Measurements from ENCODE around the gene CD200.
"Not testable (repeated sequence)": the region's sequence is repeated elsewhere in the genome, so short reads cannot be mapped to it uniquely, and the experiment has no call there.

The CD200 gene

GRCh38 chr3:112360561-112360960, 27.6 kb downstream of the CD200 start:
- no peak for DNase-seq (ENCODE audit: low spot score)

- no peak for DNase-seq (ENCODE audit: low spot score)
Measured at GRCh38 chr3:112362221-112362620, 29.3 kb downstream of the CD200 start.

- no peak for DNase-seq (ENCODE audit: low spot score)
Measured at GRCh38 chr3:112364291-112364690, 31.3 kb downstream of the CD200 start.

GRCh38 chr3:112365035-112365434, 32.1 kb downstream of the CD200 start:
- no peak for DNase-seq (ENCODE audit: low spot score)

GRCh38 chr3:112365636-112366035, 32.7 kb downstream of the CD200 start:
- no peak for DNase-seq (ENCODE audit: low spot score)

GRCh38 chr3:112366522-112366921, 33.6 kb downstream of the CD200 start:
- no peak for DNase-seq (ENCODE audit: low spot score)

GRCh38 chr3:112371569-112371968, 38.6 kb downstream of the CD200 start:
- DNase-seq (ENCODE audit: low spot score) = no peak

- no peak for DNase-seq (ENCODE audit: low spot score)
Measured at GRCh38 chr3:112372396-112372795, 39.4 kb downstream of the CD200 start.

GRCh38 chr3:112373476-112373875, 40.5 kb downstream of the CD200 start:
- DNase-seq (ENCODE audit: low spot score) = no peak

GRCh38 chr3:112373924-112374323, 41.0 kb downstream of the CD200 start:
- DNase-seq (ENCODE audit: low spot score) = no peak

GRCh38 chr3:112374333-112374734, 41.4 kb downstream of the CD200 start:
- DNase-seq (ENCODE audit: low spot score) = no peak

GRCh38 chr3:112375117-112375516, 42.2 kb downstream of the CD200 start:
- no peak for DNase-seq (ENCODE audit: low spot score)

GRCh38 chr3:112376241-112376911, 43.4 kb downstream of the CD200 start:
- DNase-seq (ENCODE audit: low spot score) = no peak

GRCh38 chr3:112376992-112377391, 44.0 kb downstream of the CD200 start:
- DNase-seq (ENCODE audit: low spot score) = peak; percentile 36

GRCh38 chr3:112377568-112378071, 44.7 kb downstream of the CD200 start:
- DNase-seq (ENCODE audit: low spot score) = no peak

GRCh38 chr3:112378347-112378746, 45.4 kb downstream of the CD200 start:
- not testable (repeated sequence) for DNase-seq (ENCODE audit: low spot score)

GRCh38 chr3:112379020-112379690, 46.2 kb downstream of the CD200 start:
- no peak for DNase-seq (ENCODE audit: low spot score)

GRCh38 chr3:112381673-112382542, 49.0 kb downstream of the CD200 start:
- DNase-seq (ENCODE audit: low spot score) = no peak

GRCh38 chr3:112382543-112383160, 49.7 kb downstream of the CD200 start:
- DNase-seq (ENCODE audit: low spot score) = no peak

- DNase-seq (ENCODE audit: low spot score) = no peak
Measured at GRCh38 chr3:112384769-112385168, 51.8 kb downstream of the CD200 start.

- DNase-seq (ENCODE audit: low spot score) = no peak
Measured at GRCh38 chr3:112388972-112389371, 56.0 kb downstream of the CD200 start.

GRCh38 chr3:112389961-112390360, 57.0 kb downstream of the CD200 start:
- DNase-seq (ENCODE audit: low spot score) = no peak

All from LoVo (cell line).